ENCODE data around the gene RIN3. TPM values are rescaled to one million over a fixed set of nuclear protein-coding genes. Genes with fewer than 3 reads are reported as not detected.
"Not testable (repeated sequence)": the region's sequence is repeated elsewhere in the genome, so short reads cannot be mapped to it uniquely, and the experiment has no call there.

RIN3 gene
- total RNA-seq, 1 donor from 2014 or later = 22.1 TPM

DNA sequence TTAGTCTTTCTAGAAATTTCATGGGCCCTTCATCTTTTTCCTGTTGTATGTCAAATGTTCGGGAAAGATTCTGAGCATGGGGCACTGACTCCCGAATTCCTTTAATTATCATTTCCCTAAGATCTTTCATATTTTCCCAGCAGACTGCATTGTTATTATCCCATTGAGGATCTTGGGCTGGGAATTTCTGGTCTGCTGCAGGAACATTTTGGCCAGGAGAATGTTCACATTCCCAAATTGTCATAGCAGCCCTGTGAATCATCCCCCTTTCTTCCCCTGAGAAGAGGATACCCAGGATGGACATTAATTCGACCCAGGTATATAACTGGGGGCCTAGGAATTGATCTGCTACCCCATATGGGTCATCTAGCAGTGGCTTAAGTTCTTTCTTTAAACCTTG lies 112.5 kb downstream of the RIN3 start:
- no peak for ATAC-seq
- intact Hi-C loops (cut with DNase I) = no loop called here
- DNase-seq (ENCODE audit: low spot score) = no peak

DNA sequence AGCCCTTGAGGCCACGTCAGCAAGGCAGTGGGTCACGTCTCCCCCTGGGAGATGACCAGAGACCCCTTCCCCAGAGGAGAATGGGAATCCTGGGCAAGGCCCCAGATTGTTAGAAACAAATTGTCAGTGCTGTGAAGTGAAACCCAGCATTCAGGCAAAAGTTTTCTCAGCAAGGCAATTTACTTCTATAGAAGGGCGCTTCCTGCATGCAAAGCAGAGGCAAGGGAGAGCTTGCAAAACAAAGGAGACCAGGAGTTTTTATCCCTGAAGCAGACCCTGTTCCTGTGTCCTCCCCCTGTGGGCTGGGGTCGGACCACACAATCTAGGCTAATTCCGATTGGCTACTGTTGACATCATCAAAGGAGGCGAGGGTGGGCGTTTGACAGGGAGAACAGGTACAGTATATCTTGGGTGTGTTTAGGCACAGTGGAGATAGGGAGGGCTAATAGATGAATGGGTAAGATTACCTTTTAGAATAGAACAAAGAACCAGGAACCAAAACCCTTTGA lies 114.2 kb downstream of the RIN3 start:
- ATAC-seq (no peak), DNase-seq (ENCODE audit: low spot score) (no peak)
- intact Hi-C loops (cut with DNase I) = no loop called here

DNA sequence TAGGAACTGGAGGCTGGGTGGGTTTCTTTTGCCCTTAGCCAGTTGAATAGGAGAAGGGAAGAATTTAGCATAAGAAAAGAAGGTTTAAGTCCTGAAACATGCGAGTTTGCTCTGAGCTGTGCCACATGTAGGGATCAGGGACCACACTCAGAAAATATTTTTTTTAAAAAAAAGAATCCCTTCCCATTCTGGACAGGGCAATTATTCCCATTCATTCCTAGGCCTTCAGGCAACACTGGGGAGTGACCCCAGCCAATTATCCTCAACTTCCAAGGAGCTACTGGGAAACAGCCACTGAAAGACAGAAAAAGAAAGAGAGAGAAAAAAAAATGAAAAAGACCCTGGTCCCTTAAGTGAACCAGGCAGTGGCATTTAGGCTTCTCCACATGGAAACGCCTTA lies 115.1 kb downstream of the RIN3 start:
- no peak for ATAC-seq
- intact Hi-C loops (cut with DNase I) = no loop called here
- no peak for DNase-seq (ENCODE audit: low spot score)

DNA sequence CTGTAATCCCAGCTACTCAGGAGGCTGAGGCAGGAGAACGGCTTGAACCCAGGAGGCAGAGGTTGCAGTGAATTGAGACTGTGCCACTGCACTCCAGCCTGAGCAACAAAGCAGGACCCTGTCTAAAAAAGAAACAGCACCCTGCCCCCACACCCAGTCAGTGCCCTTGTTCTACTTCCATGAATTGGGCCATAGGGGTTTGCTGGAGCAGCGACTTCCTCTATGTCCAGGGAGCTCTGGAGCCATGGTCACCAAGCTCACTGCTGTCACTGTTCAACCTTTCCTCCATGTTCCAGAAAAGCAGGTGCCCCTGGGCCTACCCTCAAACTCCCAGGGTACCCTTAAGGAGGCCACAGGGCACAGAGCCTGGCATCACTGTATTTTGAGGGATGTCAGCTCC lies 116.8 kb downstream of the RIN3 start:
- intact Hi-C loops (cut with DNase I) = no loop called here
- no peak for DNase-seq (ENCODE audit: low spot score)
- ATAC-seq = no peak

DNA sequence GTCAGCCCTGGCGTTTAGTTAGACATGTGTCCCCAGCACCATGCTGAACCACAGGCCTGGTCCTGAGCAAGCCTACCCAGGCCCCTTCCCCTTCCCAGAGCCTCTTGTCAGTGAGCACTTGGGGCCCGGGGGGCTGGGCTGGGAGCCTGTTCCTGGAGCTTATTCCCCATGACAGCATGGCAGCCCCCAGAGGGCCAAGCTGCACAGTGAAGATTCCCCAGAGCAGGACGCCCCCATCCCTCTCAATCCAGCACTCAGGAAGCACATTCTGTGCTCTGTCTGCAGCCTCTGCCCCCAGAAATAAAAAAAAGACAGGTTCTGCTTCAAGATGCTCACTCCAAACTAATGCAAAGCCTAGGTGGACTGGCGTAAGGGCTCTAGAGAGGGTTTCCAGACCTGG lies 117.5 kb downstream of the RIN3 start:
- DNase-seq (ENCODE audit: low spot score) (no peak), ATAC-seq (no peak)
- intact Hi-C loops (cut with DNase I) = no loop called here

DNA sequence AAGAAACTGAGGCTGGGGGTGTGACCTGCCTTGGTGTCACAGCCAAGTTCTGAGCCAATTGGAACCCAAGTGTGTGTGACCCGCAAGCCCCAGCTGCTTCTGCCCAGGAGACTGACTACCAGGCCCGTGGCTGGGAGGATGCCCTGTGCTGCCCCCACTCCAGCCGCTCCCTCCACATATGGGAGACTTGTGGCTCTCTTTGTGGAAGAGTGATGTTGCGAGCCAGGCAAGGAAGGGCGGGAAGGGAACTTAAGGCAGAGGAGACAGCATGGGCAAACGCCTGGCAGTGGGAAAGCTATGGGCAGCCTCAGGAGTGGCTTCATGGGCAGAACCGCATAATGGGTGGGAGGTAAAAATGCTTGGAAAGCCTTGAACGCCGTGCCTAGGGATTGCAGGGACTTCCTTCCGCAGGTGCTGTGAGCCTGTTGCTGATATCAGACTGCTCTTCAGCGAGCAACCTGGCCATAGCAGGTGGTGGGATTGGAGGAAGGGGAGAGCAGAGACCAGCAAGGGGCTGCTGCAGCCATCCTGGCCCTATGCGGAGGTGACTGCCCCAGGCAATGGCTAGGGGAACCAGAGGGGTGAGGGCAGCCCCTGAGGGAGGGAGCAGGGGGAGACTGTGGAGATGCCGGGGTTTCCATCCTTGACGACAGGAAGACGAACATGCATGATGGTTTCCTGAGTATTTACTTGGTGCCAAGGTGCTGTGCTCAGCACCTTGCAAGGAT lies 119.1 kb downstream of the RIN3 start:
- peak; percentile 16 for ATAC-seq
- intact Hi-C loops (cut with DNase I) = no loop called here
- DNase-seq (ENCODE audit: low spot score) = no peak

DNA sequence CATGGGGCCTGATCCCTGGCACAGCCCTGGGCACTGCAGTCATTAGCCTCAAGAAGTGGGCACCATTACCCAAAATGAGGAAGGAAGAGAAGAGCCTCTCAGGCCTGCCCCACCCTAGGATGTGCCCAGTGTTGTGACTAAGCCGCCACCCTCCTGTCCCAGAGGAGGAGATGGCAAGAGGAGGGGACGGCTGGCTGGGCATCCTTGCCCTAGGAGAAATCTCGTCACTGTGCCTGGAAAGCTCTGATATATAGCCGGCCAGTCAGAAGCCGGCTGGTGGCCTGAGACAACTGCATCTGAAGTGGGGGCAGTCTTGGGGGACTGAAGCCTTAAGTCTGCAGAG lies 119.7 kb downstream of the RIN3 start:
- ATAC-seq (peak; percentile 52), DNase-seq (ENCODE audit: low spot score) (no peak)
- intact Hi-C loops (cut with DNase I) = no loop called here

DNA sequence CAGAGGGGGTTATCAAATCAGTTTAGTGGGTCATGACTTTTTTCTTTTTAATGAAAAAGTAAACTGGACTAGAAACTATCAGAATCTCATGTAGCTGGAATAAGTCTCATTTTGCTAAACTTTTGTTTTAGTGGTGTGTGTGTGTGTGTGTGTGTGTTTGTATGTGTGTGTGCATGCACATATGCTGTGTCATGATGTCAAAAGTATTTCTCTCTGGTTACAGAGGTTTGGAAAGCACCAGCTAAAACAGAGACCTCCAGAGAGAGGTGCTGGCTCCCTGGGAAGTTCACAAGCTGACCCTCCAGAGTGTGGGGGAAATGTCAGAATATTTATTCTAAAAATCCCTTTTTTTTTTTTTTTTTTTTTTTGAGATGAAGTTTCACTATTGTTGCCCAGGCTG lies 120.1 kb downstream of the RIN3 start:
- intact Hi-C loops (cut with DNase I) = no loop called here
- DNase-seq (ENCODE audit: low spot score) = no peak
- no peak for ATAC-seq

DNA sequence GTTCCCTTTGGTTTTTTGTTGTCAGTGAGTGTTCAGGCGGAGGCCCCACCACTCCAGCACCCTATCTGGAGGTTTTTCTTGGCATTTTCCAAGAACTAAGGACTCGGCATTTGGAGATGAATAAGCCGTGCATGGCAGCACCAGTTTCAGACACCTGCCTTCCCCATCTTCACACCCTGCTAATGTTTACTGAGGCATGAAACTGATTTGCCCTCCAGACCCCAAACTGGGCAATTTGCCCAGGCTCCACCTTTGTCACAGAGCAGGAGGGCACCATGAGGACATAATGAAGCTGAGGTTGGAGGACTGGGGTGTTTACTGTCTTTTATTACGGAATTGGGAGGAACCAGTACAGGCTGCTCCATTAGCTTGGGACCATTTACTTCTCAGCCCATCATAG lies 121.5 kb downstream of the RIN3 start:
- ATAC-seq (no peak), DNase-seq (ENCODE audit: low spot score) (no peak)
- intact Hi-C loops (cut with DNase I) = no loop called here

DNA sequence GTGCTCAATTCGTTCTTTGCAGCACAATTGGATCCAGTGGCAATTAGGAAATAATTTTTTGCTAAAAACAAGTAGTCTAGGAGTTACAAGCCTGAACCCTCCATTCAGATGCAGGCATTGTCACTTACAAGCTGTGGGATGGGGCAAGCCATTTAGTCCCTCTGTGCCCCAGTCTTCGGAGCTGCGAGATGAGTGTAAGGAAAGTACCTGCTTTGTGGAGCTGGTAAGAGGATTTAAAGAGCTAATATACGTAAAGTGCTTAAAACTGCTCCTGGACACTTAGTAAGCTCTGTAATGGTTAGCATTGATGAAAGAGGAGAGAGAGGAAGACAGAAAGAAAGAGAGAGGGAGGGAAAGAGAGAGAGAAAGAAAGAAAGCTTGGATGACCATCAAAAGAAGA lies 122.3 kb downstream of the RIN3 start:
- intact Hi-C loops (cut with DNase I) = no loop called here
- DNase-seq (ENCODE audit: low spot score) (no peak), ATAC-seq (no peak)

DNA sequence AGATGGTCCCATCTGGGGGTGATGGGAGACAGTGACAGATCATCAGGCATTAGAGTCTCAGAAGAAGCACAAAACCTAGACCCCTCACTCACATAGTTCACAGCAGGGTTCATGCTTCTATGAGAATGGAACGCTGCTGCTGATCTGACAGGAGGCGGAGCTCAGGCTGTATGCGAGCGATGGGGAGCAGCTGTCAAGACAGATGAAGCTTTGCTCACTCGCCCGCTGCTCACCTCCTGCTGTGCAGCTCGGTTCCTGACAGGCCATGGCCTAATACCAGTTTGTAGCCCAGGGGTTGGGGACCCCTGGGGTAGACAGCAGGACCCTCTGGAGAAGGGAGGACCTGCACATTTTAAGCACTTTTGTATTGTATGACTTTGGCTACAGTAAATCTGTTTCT lies 123.6 kb downstream of the RIN3 start:
- no peak for DNase-seq (ENCODE audit: low spot score)
- intact Hi-C loops (cut with DNase I) = no loop called here
- ATAC-seq = no peak

DNA sequence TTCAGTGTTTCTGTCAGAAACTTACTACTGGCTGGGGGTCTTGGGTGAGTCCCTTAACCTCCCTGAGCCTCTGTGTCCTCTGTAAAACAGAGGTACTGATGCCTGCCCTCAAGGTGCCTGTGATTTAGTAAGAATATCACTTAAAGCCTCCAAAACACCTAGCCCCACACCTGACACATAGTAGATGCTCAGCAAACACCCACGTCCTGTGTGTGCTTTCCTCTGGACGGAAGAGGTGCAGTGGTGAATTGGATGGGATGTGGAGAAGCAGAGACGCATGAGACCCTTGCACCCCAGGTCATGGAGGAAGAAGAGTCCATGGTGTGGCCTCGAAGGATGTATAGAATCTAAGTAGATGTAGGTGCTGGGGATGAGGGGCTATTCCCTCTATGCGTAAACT lies 124.3 kb downstream of the RIN3 start:
- ATAC-seq = no peak
- no peak for DNase-seq (ENCODE audit: low spot score)
- intact Hi-C loops (cut with DNase I) = no loop called here

DNA sequence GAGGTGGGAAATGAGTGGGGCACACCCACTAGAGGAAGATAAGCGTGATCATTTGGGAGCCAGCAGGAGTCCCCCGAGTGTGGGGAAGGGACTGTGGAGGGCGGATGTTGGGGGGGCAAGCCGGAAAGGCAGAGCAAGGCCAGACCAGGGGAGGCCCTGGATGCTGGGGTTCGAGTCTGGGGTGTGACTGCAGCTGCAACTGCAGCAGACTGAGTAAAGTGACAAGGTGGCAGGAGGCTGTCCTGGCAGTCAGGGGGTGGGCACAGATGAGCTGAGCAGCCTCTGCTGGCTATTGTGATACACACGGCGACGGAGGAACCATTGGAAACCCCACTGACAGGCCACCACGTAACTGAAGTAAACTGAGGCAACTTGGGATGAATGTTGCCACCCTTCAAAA lies 124.7 kb downstream of the RIN3 start:
- DNase-seq (ENCODE audit: low spot score) (peak; percentile 28), ATAC-seq (no peak)
- intact Hi-C loops (cut with DNase I) = no loop called here

DNA sequence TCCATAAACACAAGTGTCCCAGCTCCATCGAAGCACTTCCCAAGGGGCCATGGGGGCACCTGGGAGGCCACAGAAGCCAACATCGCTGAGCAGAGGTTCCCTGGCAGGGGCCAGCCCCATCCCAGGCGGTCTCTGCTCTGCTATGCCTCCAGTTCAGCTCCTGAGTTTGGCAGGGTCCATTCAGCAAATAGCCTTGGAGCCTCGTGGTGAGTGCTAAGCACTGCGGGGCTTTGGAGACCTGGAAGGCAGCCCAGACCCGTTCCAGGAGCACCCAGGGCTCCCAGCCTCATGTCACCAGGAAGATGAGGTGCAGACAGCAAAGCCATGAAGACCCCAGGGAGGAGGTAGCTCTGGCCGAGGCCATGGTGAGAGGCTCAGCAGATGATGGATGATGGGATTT lies 125.3 kb downstream of the RIN3 start:
- intact Hi-C loops (cut with DNase I) = no loop called here
- DNase-seq (ENCODE audit: low spot score) (peak; percentile 41), ATAC-seq (no peak)

DNA sequence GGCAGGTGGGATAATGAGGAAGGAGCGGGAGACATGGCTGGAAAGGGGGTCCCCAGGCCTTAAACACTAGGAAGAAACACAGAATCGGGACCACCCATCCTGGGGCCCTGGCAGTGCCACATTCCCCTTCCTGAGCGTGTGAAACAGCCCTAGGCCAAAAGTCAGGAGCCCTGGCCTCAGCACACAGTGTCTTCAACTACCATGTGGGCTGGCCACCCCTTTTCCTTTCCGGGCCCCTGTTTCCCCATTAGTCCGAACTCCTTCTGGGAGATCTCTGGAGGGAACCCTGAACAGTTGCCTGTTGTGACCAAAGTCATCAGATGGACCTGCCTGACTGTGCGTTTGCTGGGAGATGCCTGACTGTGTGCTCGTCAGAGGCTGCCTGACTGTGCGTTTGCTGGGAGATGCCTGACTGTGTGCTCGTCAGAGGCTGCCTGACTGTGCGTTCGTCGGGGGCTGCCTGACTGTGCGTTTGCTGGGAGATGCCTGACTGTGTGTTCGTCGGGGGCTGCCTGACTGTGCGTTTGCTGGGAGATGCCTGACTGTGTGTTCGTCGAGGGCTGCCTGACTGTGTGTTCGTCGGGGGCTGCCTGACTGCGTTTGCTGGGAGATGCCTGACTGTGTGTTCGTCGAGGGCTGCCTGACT lies 126.0 kb downstream of the RIN3 start:
- ATAC-seq; intact Hi-C loops (cut with DNase I): not testable (repeated sequence)
- DNase-seq (ENCODE audit: low spot score) = peak; percentile 51

DNA sequence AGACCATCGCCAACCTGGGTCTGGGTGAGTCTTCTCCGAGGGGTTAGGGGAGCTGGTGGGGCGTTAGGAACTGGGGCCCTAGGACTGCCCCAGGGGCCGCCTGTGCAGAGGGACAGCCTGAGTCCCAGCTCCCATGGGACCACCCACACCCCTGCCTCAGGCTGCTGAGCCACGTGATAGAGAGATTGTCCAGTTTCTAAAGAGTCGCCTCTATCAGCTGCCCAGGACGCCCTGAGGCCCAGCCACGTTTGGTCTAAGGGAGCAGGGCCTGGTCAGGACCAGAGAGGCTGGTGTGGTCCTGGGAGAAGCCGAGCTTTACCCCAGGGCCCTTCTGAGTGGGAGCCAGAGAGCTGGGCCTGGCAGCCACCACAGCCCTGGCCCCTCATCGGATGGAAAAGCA lies 127.7 kb downstream of the RIN3 start:
- no peak for ATAC-seq
- intact Hi-C loops (cut with DNase I) = no loop called here
- DNase-seq (ENCODE audit: low spot score) = no peak

DNA sequence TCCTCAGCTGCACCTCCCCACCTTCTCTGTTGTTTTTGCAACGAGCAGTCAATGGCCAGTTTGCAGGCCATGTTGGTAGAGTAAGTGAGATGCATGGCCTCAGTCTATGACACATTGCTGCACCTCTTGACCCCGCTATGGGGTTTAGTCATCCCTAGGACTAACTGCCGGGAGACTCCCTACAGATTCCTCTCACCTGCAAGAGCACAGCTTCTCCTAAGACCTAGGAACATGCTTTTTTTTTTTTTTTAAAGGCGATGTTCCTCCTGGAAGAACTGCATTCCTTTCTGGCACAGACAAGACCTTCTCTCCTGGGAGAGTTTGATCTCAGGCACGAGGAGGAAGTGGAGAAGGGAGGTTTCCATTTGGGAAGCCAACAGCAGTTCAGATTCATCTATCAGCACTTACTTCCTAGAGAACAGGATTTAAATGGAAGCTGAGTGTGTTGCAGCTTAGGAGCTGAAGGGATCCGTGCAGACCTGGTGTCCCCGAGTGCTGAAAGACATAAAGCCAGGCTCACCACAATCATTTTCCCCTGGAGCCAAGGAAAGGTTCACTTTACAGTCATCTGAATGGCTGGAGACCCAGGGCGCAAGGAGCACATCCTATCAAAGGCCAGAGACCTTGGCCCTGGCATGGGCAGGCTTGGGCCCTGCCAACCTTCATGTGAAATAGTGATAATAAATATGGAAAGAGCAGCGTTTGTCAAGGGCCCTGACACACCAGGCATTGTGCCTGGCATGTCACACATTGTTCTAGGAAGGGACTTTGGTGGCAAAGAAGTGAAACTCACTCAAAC lies 130.8 kb downstream of the RIN3 start:
- intact Hi-C loops (cut with DNase I) = no loop called here
- ATAC-seq (no peak), DNase-seq (ENCODE audit: low spot score) (no peak)

DNA sequence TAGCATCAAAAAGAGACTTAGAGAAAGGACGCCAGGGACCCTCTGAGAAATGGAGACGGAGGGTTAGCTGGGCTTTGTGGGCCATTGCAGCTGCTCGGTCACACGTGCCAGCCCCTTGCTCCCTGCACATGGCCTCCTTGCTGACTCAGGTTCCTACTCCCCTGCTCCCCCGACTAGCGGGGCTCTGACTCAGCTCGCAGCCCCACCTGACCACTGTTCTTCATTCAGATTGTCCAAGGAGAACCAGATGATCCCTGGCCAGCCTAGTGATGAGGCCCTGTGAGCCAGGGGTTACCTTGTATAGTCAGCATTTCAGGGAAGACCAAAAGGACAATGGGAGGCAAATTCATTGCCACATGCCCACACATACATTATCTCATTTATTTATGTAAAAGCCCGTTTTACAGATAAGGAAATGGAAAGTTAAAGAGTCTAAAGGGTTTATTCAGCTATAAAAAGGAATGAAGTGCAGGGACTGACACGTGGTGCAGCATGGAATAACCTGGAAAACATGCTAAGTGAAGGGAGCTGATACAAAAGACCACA lies 131.5 kb downstream of the RIN3 start:
- ATAC-seq = no peak
- no peak for DNase-seq (ENCODE audit: low spot score)
- intact Hi-C loops (cut with DNase I) = no loop called here

DNA sequence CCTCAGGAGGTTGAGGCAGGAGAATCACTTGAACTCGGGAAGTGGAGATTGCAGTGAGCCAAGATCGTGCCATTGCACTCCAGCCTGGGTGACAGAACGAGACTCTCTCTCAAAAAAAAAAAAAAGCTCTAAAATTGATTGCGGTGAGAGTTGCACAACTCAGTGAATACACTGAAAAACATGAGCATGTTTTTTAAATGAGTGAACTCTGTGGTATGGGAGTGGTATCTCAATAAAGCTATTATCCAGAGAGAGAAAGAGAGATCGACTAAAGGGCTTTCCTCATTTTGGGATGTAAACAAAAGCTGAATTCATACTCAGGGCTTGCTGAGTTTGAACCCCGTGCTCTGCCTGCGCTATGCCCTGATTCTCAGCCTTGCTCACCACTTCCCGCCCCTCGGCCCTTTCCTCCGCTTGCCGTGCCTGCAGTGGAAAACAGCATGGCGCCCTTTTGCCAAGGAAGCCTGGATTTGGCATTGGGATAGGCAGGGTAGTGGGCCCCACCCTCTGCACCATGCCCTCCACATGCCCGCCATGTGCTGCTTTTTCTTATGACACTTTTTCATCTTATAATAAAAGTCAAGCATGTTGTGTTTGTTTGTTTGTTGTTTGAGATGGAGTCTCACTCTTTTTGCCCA lies 132.4 kb downstream of the RIN3 start:
- intact Hi-C loops (cut with DNase I) = no loop called here

More for the DNA sequence above, 132.4 kb downstream of the RIN3 start:
- ATAC-seq (no peak), DNase-seq (ENCODE audit: low spot score) (no peak)
